Stimulated activated CD8-positive, alpha-beta memory T cell treated with anti-CD3 and anti-CD28 coated beads, Interleukin-15, amount 100 ng/mL, for 4 hours (primary cell): ENCODE results near the gene UBE2S.
"Not testable (repeated sequence)": the region's sequence is repeated elsewhere in the genome, so short reads cannot be mapped to it uniquely, and the experiment has no call there.

Experiments used
- DNase-seq, 2 donors: peaks; one replicate each; pipeline ENCODE4 v3.0.0-alpha.2; 2020; ENCODE audit warnings: low read depth in 2 of 2

Gene UBE2S

DNA sequence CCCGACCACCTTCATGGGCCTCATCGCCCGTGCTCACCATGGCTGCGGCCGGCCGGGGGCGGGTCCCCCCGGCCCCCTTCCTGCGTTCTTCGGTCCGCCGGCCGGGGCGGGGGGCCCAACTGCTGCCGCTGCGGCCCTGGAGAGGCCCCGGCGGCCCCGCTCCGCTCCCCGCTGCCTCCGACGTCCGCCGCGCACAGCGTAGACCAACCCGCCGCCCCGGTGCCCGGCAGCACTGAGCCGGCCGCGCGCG is at the start of gene UBE2S:
TSS of gene UBE2S (minus strand) at position 239 of the 250 bp plus-strand sequence. CDS start at position 40, 199 bp downstream.
- DNase-seq = not testable (repeated sequence)

DNA sequence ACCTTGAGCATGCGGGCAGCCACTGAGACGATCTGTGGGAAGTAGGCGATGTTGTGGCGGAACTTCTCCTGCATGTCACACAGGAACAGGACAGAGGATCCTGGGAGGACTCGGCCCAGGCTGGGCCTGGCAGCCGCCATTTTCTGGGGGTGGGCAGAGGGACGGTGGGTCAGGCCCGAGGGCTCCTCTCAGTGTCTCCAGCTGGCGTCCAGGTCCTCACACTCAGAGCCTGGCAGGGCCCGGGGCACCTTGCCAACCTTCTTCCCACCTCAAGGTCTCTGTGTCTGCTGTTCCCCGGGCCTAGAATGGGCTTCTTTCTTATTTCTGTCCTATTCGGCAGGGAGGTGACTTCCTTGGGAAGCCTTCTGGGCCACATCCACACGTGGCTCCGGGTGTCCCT is 48.8 kb upstream of the UBE2S start:
- DNase-seq = no peak

DNA sequence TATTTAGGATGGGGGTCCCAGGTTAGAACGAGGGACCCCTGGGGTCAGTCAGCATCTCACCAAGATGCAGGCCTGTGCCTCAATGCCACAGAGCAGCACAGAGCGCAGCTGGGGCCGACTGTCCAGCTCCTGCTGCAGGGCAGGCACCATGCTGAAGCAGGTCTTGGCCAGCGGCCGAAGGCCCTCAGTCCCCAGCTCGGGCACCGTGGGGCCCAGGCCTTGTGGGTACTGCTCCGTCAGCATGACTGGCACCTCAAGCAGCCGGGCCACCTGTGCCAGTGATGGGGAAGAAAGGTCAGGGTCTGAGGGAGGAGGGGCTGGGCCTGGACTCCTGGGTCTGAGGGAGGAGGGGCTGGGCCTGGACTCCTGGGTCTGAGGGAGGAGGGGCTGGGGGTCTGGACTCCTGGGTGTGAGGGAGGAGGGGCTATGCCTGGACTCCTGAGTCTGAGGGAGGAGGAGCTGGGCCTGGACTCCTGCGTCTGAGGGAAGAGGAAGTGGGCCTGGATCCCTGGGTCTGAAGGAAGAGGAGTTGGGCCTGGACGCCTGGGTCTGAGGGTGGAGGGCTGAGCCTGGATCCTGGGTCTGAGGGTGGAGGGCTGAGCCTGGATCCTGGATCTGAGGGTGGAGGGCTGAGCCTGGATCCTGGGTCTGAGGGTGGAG is 48.1 kb upstream of the UBE2S start:
- no peak for DNase-seq

DNA sequence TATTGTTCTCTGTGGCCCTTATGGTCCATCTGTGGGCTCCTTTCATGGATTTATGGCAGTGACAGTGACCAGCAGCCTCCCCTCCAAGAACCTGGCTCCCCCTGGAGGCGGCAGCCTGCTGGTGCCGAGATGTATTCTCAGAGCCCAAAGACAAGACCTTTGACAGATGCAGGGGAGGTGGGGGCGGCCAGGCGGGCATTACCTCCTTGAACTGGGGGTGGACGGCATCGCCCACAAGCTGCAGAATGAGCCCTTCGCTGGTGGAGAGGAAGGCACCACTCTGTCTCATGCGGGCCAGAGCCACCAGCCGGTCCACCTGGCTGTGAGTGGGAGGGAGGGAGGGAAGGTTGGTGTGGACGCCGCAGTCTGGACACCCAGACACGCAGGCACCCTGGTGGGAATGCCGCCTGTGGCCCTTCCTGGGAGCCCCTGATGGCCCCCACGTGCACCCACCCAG is 47.2 kb upstream of the UBE2S start:
- DNase-seq = no peak

DNA sequence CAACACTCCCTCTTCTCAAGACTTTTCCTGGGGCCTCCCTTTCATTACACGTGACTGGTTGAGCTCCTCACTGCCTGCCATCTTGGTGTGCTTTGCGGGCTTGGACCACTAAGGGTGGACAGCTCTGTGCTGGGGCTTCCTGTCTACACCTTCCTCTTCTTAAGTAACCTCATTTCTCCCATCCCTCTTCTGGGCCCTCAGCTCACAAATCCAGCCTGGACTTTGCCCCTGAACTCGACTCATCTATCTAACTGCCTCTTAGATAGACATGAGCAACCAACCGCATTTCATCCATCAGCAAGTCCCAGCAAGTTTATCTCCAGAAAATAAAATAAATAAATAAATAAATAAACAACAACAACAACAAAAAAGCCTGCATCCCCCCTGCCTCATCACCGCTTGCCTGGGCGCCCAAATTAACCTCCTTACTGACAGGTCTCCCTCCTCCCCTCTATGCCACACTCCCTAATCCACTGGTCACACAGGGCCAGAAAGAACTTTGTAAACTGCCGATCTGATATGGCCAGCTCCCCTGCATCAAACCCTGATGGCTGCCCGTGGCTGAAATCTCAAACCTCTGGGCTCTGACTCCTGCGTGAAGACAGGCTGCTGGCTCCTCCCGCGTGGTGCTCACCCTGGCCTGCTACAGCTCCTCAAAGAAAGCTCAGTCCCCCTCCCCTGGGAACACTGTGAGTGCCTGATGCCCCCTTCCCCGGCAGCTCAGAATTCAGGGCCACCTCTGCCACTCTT is 46.1 kb upstream of the UBE2S start:
- DNase-seq = no peak

DNA sequence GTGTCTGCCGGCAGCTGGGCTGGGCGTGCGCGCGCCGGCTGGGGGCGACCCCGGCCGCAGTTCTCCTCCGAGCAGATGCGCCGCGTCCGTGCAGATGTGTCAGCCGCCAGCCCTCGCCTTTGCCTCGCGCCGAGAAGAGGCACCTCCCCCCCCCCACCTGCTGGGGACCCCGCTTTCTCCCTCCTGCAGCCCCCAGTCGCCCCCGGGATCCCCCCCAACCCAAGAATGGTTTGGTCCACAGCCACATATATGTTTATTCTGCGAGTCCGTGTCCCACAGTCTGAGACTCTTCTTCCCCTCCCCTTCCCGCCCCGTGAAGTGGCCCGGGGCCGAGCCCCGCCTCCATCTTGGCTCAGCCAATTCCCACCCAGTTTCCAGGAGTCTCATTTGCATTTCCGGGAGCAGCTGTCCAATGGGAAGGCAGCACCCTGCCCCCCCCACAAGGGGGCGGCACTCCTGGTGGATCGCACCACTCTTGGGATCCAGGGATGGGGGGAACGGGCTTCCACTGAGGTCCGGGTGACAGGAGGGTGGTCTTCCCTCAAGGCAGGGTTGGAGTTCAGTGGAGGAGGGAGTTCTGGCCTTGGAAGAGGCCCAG is 45.3 kb upstream of the UBE2S start:
- no peak for DNase-seq

DNA sequence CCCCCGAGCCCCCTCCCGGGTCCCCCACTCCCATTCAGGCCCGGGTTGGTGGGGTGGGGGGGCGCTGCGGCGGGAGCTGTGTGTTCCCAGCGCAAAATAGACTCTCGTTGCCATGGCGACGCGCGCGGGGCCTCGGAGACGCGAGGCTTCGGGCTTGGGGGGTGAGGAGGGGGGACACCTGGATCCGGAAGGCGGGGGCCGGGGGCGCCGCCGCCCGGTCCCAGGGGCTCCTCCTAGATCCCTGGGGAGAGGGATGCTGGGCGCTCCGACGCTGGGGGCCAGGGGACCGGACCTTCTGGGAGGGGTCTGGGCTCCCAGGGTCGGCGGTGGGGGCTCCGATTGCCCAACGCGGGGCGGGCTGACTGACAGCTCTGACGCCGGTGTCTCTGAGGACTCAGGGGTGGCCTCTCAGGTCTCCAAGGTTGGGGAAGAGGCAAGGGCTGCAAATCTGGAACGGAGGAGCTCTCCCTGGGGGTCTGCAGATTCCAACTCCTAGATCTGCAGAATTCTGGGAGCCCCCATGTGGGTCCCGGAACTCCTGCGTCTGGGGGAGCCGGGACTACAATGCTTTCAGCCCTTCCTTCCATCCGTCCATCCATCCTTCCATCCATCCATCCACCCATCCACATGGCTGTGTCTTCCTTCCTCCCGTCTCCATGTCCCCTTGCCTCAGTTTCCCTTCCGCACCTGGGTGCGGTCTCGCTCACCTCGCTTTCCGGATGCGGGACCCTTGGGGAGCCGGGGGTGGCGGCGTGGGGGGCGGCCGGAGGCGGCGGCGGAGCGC is 44.6 kb upstream of the UBE2S start:
- DNase-seq = no peak

DNA sequence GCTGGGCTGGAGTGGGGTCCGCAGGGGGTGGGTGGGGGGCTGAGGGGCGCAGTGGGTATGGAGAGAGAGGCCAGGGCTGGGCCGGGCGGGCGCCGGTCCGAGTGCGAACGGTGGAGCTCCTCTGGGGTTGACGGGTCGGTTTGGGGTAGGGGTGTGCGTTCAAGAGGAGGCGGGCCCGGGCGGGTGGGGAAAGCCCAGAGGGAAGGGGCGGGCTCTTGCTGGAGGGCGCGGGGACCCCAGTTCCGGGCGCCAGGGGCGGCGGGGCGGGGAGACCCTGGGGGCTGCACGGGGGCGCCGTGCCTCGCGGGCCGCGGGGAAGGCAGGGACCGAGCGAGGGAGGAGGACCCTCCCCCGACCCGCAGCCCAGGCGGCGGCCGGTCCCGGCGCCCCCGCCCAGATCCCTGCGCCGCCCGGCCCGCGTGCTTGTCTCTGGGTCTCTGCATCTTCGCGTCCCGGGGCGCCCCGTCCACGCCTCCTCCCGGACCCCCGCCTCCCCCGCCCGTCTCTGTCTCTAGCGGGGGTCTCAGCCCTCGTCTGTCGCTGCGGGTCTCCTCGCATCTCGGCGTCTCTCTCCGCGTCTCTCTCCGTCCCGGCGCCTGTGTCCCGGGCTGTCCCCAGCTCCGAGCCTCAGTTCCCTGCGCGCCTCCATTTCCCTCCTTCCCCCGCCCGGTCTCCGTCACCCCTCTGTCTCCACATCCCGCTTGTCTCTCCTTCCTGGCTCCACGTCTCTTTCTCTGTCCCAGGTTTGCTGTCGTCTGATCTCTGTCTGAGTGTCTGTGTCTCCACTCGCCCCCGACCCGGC is 43.8 kb upstream of the UBE2S start:
- no peak for DNase-seq

DNA sequence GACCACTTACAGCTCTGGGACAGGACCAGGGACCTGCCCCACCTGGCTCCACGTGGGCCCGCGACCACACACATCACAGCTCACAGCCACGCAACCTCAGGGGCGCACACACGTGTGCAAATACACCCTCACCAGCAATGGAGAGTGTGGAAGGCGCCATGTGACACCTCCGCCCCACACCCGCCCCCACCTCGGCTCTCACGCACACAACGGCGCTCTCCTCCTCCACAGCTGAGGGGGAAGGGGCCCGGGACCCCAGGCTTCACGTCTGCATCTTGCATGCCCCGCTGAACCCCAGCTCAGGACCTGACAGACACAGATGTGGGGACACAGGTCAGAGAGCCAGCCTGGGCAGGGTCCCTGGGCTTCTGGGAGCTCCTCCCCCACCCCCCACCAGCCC is 41.9 kb upstream of the UBE2S start:
- DNase-seq = no peak

DNA sequence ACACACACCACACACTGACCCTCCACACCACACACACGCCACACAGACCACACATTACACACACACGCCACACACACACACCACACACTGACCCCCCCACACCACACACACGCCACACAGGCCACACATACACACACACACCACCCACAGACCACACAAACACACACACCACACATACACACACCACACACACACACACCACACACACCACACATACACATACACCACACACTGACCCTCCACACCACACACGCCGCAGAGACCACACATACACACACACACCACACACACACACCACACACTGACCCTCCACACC is 40.5 kb upstream of the UBE2S start:
- not testable (repeated sequence) for DNase-seq

DNA sequence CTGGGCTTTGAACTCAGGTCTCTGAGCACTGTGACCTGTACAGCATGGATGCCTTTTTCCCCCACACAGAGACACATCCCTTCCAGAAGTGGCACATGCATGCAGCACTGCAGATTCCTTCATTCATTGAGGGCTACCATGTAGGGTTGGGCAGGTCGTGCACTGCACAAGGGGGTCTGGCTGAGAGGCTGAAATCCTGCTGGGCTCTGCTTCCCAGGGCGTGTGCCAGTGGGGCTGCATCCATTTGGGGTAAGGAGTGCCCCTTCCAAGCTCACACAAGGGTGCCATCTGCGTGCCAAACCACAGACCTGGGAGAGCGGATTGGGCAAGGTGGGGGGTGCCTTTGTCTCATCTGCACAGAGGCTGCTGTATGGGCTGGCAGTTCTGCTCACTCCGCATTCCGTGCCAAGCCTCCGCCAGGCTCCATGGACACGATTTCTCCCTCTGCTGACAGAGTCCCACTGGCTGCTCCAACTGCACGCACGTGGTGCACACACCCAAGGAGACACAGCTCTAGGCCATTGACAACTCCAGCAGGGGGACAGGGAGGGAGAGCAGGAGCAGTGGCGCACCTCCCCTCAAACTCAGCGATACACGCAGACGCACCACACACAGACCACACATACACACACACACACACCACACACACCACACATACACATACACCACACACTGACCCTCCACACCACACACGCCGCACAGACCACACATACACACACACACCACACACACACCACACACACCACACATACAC is 40.0 kb upstream of the UBE2S start:
- no peak for DNase-seq

DNA sequence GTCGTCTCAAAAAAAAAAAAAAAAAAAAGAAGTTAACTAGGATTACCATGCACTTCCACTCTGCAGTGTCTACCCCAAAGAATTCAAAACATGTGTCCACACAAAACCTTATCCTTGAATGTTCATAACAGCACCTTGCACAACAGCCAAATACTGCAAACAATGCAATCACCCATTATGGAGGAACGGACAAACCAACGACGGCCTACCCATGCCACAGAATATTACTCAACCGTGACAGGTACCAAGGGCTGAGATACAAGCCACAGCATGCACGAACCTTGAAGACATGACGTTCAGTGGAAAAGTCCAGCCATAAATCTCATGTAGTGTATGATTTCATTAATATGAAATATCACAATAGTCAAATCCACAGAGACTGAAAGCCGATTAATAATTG is 38.5 kb upstream of the UBE2S start:
- DNase-seq = no peak

DNA sequence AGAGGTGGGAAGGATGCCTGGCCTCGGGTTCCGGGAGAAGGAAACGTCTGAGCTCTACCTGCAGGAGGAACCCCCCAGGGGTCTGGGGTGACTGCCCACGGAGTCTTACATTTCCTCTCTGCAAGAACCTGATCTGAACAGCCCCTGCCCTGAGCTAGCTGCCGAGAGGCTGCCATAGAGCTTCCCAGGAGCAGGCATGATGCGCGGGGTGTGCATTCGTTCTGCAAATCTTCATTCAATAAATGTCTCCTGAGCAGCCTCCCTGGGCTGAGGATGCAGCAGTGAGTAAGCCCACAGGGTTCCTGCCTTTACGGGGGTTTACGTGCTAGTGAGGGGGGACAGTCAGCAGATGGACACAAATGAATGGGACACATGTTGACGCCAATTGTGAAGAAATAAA is 37.1 kb upstream of the UBE2S start:
- no peak for DNase-seq

DNA sequence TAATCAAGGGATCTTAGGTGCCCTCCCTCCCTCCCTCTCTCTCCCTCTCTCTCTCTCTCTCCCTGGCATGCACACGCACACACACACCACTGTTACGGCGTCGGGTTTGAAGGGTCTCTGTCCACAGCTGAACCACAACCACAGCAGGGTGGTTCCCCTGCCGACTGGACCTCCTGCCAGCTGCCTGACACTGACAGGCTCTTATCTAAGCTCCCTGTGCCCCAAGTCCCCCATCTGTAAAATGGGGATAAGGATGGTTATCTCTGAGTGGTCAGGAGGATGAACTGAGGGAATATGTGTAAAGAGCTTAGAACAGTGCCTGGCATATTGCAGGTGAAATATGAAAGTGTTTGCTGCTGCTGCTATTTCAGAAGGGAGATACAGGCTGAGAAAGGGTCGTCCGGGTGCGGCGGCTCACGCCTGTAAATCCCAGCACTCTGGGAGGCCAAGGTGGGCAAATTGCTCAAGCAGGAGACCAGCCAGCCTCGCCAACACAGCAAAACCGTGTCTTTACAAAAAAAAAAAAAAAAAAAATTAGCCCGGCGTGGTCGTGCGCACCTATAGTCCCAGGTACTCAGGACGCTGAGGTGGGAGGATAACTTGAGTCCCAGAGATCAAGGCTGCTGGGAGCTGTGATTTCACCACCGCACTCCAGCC is 36.4 kb upstream of the UBE2S start:
- DNase-seq = no peak

DNA sequence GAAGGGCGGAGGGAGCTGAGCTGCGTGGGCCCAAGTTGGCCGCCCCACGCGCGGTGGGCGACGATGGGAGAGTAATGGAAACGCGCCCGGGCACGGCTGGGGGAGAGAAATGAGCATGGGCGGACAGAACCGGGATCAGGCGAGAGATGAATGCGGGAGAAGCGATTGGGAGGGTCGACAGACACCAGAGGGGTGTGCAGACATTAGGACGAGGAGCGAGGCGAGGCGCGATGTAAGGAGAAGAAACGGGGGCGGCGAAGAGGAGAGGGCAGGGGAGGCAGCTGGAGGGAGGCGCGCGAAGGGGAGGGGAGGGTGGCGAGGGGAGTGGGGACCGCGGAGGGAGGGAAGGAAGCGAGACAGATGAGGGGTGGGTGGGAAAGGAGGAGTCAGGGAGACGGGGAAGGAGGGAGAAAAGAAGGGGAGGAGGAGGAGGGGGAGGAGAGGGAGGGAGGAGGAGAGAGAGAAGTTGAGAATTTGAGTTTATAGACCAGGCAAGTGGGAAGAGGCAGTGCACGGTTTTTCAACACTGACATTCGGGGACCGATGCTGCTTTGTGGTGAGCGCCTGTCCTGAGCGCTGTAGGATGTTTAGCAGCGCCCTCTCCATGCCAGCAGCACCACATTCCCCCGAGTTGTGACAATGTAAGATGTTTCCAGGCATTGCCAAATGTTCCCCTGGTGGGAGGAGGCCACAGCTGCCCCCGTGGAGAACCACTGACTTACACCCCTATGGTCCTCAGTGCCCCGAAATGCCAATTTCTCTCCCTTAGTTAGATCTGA is 35.6 kb upstream of the UBE2S start, which contains the start of gene SHISA7:
TSS of gene SHISA7 (minus strand) at position 256 of the 779 bp plus-strand sequence. CDS start 437 bp downstream, outside the sequence.
- no peak for DNase-seq

DNA sequence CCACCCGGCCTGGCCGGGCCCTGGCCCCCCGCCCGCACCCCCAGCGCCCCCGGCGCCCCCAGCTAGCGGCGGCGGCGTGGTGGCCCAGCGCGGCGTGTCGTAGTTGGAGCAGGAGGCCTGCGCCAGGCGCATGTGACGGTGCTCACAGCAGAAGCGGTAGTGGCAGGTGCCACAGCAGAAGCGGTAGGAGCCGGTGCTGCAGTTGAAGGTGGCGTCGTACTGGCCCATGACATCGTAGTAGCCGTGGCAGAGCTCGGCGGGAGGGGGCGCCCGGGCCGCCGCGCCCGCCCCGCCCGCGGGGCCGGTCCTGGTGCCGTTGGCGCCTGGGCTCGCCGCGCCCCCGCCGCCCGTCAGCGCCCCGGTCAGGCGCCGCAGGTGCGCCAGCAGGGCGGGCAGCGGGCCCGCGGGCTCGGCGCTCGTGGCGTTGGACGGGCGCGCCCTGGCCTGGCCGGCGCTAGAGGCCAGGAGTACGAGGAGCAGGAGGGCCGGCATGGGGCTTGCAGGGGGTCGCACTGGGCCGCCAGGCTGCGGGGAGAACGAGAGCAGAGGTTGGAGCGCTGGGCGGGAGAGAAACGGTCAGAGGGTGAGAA is 34.9 kb upstream of the UBE2S start:
- no peak for DNase-seq

DNA sequence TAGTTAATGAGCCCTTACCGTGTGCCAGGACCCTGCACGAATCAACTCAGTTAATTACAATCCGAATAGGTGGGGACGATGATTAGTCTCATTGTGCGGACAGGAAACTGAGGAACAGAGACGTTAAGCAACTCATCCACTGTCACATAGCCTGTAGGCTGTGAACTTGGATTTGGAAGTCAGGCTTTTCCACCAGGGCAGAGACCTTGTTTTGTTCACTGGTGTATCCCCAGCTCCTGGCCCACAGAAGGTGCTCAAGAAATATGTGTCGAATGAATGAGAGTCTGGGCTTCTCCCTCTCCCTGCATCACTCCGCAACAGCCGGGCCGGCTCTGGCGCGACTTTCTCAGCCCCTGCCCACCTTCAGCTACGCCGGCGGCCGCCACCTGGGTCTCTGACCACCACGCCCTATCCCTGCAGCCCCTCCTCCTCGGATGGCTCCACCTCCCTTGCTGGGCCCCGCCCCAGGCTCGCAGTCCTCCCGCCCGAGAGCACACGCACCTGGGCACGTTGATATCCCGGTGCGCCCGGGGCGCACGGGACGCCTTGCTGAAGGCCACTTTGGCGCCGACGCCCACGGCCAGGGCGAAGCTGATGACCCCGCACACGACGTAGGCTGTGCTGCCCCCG is 34.2 kb upstream of the UBE2S start:
- DNase-seq = no peak

DNA sequence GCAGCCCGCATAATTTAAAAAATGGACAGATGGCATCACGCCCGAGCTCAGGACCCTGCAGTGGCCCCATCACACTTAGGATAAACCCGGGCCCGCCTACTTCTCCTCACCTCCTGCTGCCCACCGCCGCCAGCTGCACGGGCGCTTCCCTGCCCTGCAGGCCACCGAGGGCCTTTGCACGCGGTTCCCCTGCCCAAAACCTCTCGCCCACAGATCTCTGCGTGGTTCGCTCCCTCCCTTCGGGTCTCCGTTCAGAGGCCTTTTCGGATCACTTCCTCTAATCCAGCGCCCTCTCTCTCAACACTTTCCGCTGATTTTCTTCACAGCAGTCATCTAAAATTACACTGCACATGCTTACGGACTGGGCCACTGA is 33.7 kb upstream of the UBE2S start:
- DNase-seq = no peak
